Spinal cord (tissue), 10 donors: ENCODE data around the gene TCF7L1. TPM values are rescaled to one million over a fixed set of nuclear protein-coding genes. Genes with fewer than 3 reads are reported as not detected.

ENCODE experiments used
- DNase-seq, 6 donors: peaks; one replicate each; pipeline versions ENCODE4 v3.0.0 to v3.0.0-alpha.2; 2013 to 2015; ENCODE audit warnings: low spot score in 6 of 6, low read depth in 4 of 6
- H3K27ac ChIP-seq: one replicate; pipeline ENCODE4 v1.5.1; 2013; ENCODE audit warnings: low read depth, low read length, control low read depth
- H3K27me3 ChIP-seq: one replicate; pipeline ENCODE4 v1.6.1; 2013; ENCODE audit warnings: low read length; ENCODE audit not compliant: control insufficient read depth, insufficient read depth
- H3K36me3 ChIP-seq: one replicate; pipeline ENCODE4 v1.6.1; 2013; ENCODE audit warnings: low read length; ENCODE audit not compliant: control insufficient read depth, insufficient read depth
- H3K4me1 ChIP-seq: one replicate; pipeline ENCODE4 v1.6.1; 2013; ENCODE audit warnings: low read length; ENCODE audit not compliant: control insufficient read depth, insufficient read depth
- H3K4me3 ChIP-seq: one replicate; pipeline ENCODE4 v1.5.1; 2013; ENCODE audit warnings: low read depth, low read length, control low read depth
- H3K9me3 ChIP-seq: one replicate; pipeline ENCODE4 v1.6.1; 2013; ENCODE audit warnings: low read length; ENCODE audit not compliant: control insufficient read depth, insufficient read depth
- WGBS: methylation state at CpG from one replicate; pipeline ENCODE4 v1.1.5; 2013; ENCODE audit warnings: missing lambda C conversion rate; ENCODE audit not compliant: insufficient coverage; 5-methylcytosine and 5-hydroxymethylcytosine counted together
- polyA plus RNA-seq, 2 donors: library from polyadenylated mRNA; unstranded; fragments of 120-200 nt; gene quantifications; one replicate each; pipeline ENCODE4 v1.2.1, GENCODE V29; 2013; ENCODE audit not compliant: insufficient read length in 2 of 2
- total RNA-seq, 2 donors: library from RNA; depleted of rRNA in 1 of 2; stranded (reverse); fragments of 120-200 nt in 1 of 2; fragments of >200 nt in 1 of 2; gene quantifications; one replicate each; pipeline versions ENCODE4 v1.2.3 to v1.2.4, GENCODE V29; 2013 to 2014
- donor health status: healthy.

The TCF7L1 gene
- total and polyA plus RNA-seq, 4 donors, result 3.4 to 41.9 (median 19.9) TPM

DNA sequence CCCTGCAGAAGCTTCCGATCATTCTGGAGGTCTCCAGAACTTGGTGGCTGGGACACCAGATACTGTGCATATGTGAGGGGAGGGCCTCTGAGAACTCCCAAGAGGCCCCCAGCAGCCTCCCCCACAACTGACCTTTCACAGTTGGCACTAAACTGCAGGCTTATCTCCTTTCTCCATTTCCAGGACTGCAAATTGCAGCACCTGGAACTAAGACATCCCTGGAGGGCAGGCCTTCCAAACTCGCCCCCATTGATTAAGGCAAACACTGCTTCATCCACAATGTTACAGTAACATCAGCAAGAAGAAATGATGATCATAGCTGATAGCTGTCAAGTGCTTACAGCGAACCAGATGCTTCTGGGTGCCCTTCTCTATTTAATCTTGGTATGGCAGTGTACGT is 126.7 kb downstream of the TCF7L1 start:
- DNase-seq, result no peak
- no peaks in the 10 kb centered on the region for H3K9me3 ChIP-seq
- H3K27me3 ChIP-seq, result no peaks in the 10 kb centered on the region
- H3K4me1 ChIP-seq, result peaks cover 56% of the 10 kb centered on the region
- peak overlapping the region; percentile 97 for H3K27ac ChIP-seq
- no peaks in the 10 kb centered on the region for H3K36me3 ChIP-seq
- no peak overlapping the region for H3K4me3 ChIP-seq
- 65% methylated on average over 2 of the region's 4 CpGs for WGBS

DNA sequence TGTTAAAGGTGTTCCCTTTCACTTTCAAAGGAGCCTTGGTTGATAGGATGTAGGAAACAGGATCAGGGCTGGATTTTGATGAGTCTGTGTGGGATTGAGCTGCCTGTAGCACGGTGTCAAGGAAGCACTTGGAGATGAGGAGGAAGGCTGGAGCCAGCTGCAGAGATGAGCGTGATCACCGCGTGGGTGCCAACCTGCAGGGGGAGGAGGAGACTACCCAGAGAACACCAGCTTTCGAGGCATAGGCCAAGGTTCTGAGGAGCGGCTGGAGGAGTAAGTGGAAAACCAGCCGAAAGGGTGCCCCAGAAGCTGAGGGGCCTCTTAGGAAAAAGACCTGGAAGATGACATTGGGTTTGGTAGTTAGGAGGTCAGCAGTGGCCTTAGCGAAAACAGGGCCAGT is 130.4 kb downstream of the TCF7L1 start:
- Histone ChIP-seq H3K9me3 (no peaks in the 10 kb centered on the region), H3K4me3 (no peak overlapping the region), H3K27ac (no peak overlapping the region), H3K27me3 (no peaks in the 10 kb centered on the region), H3K36me3 (no peaks in the 10 kb centered on the region), H3K4me1 (peaks cover 33% of the 10 kb centered on the region)
- WGBS, result 94% methylated on average over 8 of the region's 8 CpGs
- no peak for DNase-seq

DNA sequence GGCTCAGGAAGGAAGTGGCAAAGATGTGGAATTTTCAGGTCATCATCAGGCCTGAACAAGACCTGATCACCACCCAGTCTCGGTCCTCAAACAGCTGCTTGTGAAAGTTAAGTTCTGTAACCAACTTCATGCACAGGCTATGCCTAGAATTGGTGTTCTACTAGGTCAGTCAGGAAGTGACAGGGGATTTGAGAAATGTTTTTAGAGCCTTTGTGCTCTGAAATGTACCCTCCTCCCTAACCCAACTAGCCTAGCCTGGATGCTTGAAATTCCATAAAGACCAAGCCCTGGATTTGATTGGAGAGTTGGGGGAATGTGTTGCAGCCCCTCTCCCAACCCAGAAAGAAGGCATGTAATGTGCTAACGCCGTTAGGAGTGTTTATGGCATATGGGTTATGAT is 131.3 kb downstream of the TCF7L1 start:
- H3K27me3 ChIP-seq, result no peaks in the 10 kb centered on the region
- DNase-seq, result no peak
- no peak overlapping the region for H3K27ac ChIP-seq
- H3K4me1 ChIP-seq, result peaks cover 30% of the 10 kb centered on the region
- H3K36me3 ChIP-seq, result no peaks in the 10 kb centered on the region
- no peak overlapping the region for H3K4me3 ChIP-seq
- no peaks in the 10 kb centered on the region for H3K9me3 ChIP-seq
- 100% methylated on average over 1 of the region's 3 CpGs for WGBS

DNA sequence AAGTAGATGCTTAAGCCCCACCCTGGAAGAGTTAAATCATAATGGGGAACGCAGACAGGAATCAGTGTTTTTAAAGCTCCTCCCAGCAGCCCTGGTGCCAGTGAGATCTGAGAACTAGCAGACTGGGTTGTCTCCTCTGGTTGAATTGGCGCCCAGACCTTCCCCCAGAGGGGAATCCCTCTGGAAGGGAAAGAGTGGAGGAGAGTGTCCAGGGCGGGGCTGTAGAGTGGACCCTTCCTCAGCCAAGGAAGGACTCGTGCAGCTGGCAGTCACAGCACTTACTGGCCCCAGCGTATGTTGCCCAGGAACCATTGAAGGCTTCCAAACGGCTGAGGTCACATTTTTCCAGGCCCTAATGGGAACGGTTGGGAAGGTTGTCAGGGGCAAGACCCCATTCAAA is 132.1 kb downstream of the TCF7L1 start:
- H3K27ac ChIP-seq, result no peak overlapping the region
- peaks cover 29% of the 10 kb centered on the region for H3K4me1 ChIP-seq
- no peak overlapping the region for H3K4me3 ChIP-seq
- DNase-seq, result peak in 1 of 6 donors; percentile 79
- H3K9me3 ChIP-seq, result no peaks in the 10 kb centered on the region
- no peaks in the 10 kb centered on the region for H3K27me3 ChIP-seq
- 60% methylated on average over 2 of the region's 7 CpGs for WGBS
- no peaks in the 10 kb centered on the region for H3K36me3 ChIP-seq

DNA sequence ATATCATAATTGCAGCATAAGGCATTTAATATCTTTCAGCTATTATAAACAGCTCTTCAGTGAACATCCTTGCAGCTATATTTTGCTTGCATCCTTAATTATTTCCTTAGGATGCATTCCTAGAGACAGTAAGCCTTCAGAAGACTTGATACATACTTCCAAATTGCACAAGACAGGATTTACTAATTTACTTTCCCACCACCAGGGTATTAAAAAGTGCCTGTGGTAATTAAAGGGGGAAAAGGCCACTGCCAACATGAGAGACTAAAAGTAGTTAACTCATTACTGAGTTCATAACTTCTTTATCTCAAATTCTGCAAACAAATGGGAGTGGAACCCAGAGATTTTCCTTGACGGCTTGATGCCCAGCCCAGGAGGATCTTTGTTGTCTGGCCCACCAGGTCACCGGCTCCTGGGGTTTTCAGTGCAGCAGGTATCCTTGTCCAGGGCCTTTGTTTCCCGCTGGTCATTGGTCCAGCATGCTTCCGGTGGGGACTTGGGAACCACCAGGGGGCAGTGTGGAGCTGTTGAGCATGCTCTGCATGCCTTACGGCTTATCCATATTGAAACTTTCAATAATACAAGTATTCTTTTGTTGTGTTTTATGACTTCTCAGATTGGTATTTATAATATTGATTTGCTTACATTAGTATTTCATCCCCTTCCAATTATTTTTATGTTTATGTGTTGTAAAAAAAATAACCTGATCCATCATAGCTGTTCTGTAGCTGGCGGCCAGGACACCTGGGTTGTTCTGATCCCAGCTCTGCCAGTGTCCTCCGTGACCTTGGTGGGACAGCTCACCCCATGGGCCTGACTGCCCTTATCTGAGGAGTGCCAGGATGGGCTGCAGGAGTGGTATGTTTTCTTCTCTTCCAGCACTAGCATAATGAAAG is 133.2 kb downstream of the TCF7L1 start:
- peak in 1 of 6 donors; percentile 62 for DNase-seq
- Histone ChIP-seq H3K27me3 (no peaks in the 10 kb centered on the region), H3K9me3 (no peaks in the 10 kb centered on the region), H3K4me1 (peaks cover 26% of the 10 kb centered on the region), H3K27ac (peak overlapping the region; percentile 25), H3K36me3 (no peaks in the 10 kb centered on the region), H3K4me3 (no peak overlapping the region)
- 53% methylated on average over 5 of the region's 7 CpGs for WGBS

DNA sequence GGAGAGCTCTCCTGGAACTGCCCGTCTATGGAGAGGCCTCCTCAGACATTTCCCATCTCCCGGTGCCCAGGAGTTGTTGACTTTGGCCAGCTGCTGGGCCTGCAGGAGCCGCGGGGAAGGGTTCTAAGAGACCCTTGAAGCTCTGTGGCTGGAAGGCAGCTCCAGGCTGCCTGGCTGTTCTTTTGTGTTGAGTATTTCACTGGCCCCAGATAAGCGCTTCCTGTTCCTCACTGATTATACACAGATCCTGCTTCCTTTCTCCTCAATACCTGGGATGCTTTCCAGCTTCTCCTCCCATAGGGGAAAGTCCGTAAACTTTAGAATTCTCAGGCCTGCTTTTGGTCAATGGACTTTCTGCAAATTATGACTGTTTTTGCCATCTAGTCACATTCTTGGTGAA is 136.8 kb downstream of the TCF7L1 start:
- peak in 1 of 6 donors; percentile 57 for DNase-seq
- whole genome bisulfite sequencing, result 35% methylated on average over 3 of the region's 6 CpGs
- peak overlapping the region; percentile 26 for H3K27ac ChIP-seq
- H3K36me3 ChIP-seq, result no peaks in the 10 kb centered on the region
- no peaks in the 10 kb centered on the region for H3K9me3 ChIP-seq
- H3K27me3 ChIP-seq, result no peaks in the 10 kb centered on the region
- H3K4me1 ChIP-seq, result peaks cover 32% of the 10 kb centered on the region
- no peak overlapping the region for H3K4me3 ChIP-seq

DNA sequence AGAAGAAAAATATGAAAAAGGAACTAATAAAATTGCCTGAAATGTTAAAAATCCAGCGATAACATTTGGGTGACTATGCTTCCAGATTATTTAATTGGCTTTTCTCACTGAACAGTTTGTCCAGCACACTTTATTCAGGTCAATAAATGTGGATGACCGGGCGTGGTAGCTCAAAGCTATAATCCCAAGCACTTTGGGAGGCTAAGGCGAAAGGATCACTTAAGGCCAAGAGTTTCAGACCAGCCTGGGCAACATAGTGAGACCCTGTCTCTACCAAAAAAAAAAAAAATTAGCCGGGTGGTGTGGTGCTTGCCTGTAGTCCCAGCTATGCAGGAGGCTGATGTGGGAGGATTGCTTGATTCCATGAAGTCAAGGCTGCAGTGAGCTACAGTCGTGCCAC is 139.2 kb downstream of the TCF7L1 start:
- no peaks in the 10 kb centered on the region for H3K9me3 ChIP-seq
- no CpG with 5 or more reads among the region's 6 CpGs for WGBS
- no peaks in the 10 kb centered on the region for H3K36me3 ChIP-seq
- H3K4me1 ChIP-seq, result peaks cover 27% of the 10 kb centered on the region
- H3K4me3 ChIP-seq, result no peak overlapping the region
- H3K27me3 ChIP-seq, result no peaks in the 10 kb centered on the region
- DNase-seq, result no peak
- H3K27ac ChIP-seq, result no peak overlapping the region

DNA sequence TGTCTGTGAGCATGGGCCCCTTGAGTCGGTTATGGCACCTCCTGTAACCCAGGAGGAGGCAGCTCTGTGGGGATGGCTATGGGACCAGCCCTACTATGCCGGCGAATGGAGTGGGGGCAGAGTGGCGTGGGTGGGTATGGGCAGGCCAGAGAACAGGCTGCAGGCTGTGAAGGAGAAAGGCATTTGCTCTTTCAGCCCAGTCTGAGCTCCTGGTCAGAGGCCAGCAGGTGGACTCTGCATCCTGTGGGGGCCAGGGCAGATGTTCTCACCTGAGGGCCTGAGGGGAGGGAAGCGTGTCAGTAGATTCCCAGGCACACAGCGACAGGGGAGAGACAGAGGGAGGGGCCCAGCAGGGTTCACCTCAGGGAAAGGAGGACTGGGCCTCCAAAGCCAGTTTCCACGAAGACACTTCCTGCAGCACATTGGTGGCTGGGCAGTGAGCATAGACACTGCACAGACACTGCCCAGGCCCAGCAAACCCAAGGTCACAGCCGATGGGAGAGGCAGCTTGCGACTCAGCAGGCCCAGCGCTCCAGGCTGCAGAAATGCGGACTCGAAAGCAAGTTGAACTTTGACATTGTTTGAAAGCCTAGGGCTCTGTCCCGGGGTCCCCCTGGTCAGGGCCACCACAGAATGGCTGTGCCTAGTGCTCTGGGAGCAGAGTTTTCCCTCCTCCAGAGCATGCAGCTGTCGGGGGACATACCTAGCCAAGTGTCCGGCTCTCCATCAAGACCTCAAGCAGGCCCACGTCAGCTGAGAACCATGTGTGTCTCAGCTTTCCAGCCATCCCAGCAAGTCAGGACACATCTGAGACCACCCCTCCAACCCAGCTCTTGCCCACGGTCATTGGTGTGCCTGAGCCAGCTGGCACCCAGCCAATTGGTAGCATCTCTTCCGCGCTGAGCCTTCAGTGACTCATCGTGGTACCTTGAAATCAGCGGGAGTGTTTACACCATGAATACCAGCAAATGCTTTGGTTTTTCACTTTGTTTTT is 140.8 kb downstream of the TCF7L1 start:
- Histone ChIP-seq H3K9me3 (no peaks in the 10 kb centered on the region), H3K36me3 (no peaks in the 10 kb centered on the region), H3K4me3 (no peak overlapping the region), H3K27me3 (no peaks in the 10 kb centered on the region), H3K27ac (no peak overlapping the region), H3K4me1 (peaks cover 36% of the 10 kb centered on the region)
- DNase-seq, result peak in 1 of 6 donors; percentile 63
- 57% methylated on average over 21 of the region's 21 CpGs for WGBS

DNA sequence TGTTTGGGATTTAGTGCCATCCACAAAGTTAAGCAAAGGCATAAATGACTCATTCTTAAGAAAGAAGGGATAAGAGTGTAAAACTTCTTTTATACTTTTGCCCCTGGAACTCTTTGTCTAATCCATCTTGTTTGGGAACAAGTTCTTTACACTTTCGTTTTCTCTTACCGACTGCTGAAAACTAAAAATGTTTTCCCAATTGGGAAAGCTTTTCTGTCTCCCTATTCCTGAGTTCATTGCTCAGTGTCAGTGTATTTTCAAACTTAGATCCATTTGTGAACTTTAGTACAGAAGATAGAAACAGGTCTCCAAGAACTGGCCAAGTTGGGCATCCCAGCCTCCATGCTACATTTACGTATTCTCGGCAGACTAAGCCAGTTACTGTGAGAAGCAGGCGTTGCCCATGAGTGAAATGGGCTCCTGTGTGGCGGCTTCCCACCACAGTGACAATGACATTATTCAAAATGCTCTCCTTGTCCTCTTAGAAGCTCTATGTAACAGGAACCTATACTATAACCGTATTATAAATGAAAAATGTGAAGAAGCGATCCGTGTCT is 142.9 kb downstream of the TCF7L1 start:
- no peak for DNase-seq
- peaks cover 28% of the 10 kb centered on the region for H3K4me1 ChIP-seq
- 79% methylated on average over 3 of the region's 9 CpGs for WGBS
- no peaks in the 10 kb centered on the region for H3K27me3 ChIP-seq
- no peaks in the 10 kb centered on the region for H3K36me3 ChIP-seq
- no peaks in the 10 kb centered on the region for H3K9me3 ChIP-seq
- H3K4me3 ChIP-seq, result no peak overlapping the region
- H3K27ac ChIP-seq, result peak overlapping the region; percentile 42
